GM12873 (cell line): ENCODE measurements around the gene ANKRD11.

Experiments used
- CTCF ChIP-seq: IDR thresholded peaks from 2 replicates; pipeline ENCODE4 v1.5.1; 2012; ENCODE audit warnings: low read depth, mild to moderate bottlenecking, moderate library complexity, low read length, control low read depth; ENCODE audit not compliant: insufficient read depth; ENCODE audit errors: missing control alignments

The ANKRD11 gene

GRCh38 chr16:89401205-89401604 lies 89.2 kb downstream of the ANKRD11 start:
- no peak for TF ChIP-seq CTCF

- TF ChIP-seq CTCF: no peak
Observed at GRCh38 chr16:89400740-89401139, 89.6 kb downstream of the ANKRD11 start.

- TF ChIP-seq CTCF: no peak
Observed at GRCh38 chr16:89398924-89399323, 91.4 kb downstream of the ANKRD11 start.

- no peak for TF ChIP-seq CTCF
Observed at GRCh38 chr16:89397331-89397861, 93.0 kb downstream of the ANKRD11 start.

- TF ChIP-seq CTCF: no peak
Observed at GRCh38 chr16:89396156-89396555, 94.2 kb downstream of the ANKRD11 start.

- TF ChIP-seq CTCF: no peak
Observed at GRCh38 chr16:89395150-89396142, 94.9 kb downstream of the ANKRD11 start.

- TF ChIP-seq CTCF: no peak
Observed at GRCh38 chr16:89393738-89394406, 96.5 kb downstream of the ANKRD11 start.
